Inflammatory macrophage treated with lipopolysaccharide for 1 hour (primary cell): ENCODE data around the gene GABRA4.

Source experiments
- DNase-seq, 2 donors: peaks; one replicate each; pipeline ENCODE4 v3.0.0-alpha.2; 2020 to 2022

GABRA4 gene

GRCh38 chr4:46924789-46925529 lies 68.4 kb downstream of the GABRA4 start:
- no peak for DNase-seq

GRCh38 chr4:46922205-46922604 lies 71.2 kb downstream of the GABRA4 start:
- no peak for DNase-seq

GRCh38 chr4:46909078-46909477 lies 84.3 kb downstream of the GABRA4 start, which contains the start of gene COX7B2:
COX7B2 (minus strand) TSS chr4:46909245; CDS start chr4:46735192, 174,053 bp downstream.
- DNase-seq, result no peak

GRCh38 chr4:46908148-46908547 lies 85.2 kb downstream of the GABRA4 start:
- DNase-seq, result no peak

GRCh38 chr4:46900082-46900481 lies 93.3 kb downstream of the GABRA4 start:
- no peak for DNase-seq

- peak in 1 of 2 donors; percentile 15 for DNase-seq
Measured at GRCh38 chr4:46894826-46895225, 98.6 kb downstream of the GABRA4 start.

- no peak for DNase-seq
Measured at GRCh38 chr4:46890056-46890455, 103.3 kb downstream of the GABRA4 start.

GRCh38 chr4:46889410-46889809 lies 104.0 kb downstream of the GABRA4 start:
- no peak for DNase-seq

- DNase-seq, result peak; percentile 3
Measured at GRCh38 chr4:46886711-46887110, 106.7 kb downstream of the GABRA4 start.

- no peak for DNase-seq
Measured at GRCh38 chr4:46878641-46879040, 114.7 kb downstream of the GABRA4 start.

GRCh38 chr4:46874811-46875210 lies 118.6 kb downstream of the GABRA4 start:
- DNase-seq, result no peak

GRCh38 chr4:46870411-46870810 lies 123.0 kb downstream of the GABRA4 start:
- DNase-seq, result no peak
